Spleen (tissue), 7 donors: ENCODE measurements around the gene SF3B1.

ENCODE experiments used
- CTCF ChIP-seq, 11 experiments: fragments of 200-600 bp in 7 of 11; fragments of 450-650 bp in 4 of 11; sonication (generic) in 4 of 11; IDR thresholded peaks in 8 of 11; conservative IDR thresholded peaks in 3 of 11; 1 replicate in 7 of 11; 2 replicates in 4 of 11; pipeline versions ENCODE4 v1.4.0 to v1.8.0; 2016 to 2021; ENCODE audit warnings: antibody characterized with exemption in 11 of 11, inconsistent platforms in 4 of 11, mild to moderate bottlenecking in 1 of 11
- POLR2A ChIP-seq, 3 donors: fragments of 450-650 bp; IDR thresholded peaks; one replicate each; pipeline ENCODE4 v1.5.1; 2017; ENCODE audit warnings: antibody characterized with exemption in 3 of 3, mild to moderate bottlenecking in 1 of 3
- POLR2AphosphoS5 ChIP-seq, 3 donors: sonication (generic); formaldehyde crosslinking; IDR thresholded peaks; one replicate each; pipeline ENCODE4 v1.5.1; 2017; ENCODE audit warnings: antibody characterized with exemption in 3 of 3
- donor health status: DM: no; HTN: no; CAD: no; lungs with moderate emphysema.
- donor health status: DM: no; HTN: no; CAD: no.
- donor health status: DM: no; HTN: no; CAD: no.

GRCh38 chr2:197360744-197361156 lies 74.1 kb downstream of the SF3B1 start:
- TF ChIP-seq POLR2A (IDR thresholded peaks at IDR 0.05), result no peak
- no peak for TF ChIP-seq CTCF (IDR thresholded peaks at IDR 0.05 in 8 of 11, conservative IDR thresholded peaks at IDR 0.05 in 3 of 11)
- TF ChIP-seq POLR2AphosphoS5 (IDR thresholded peaks at IDR 0.05), result no peak
